Measurements from ENCODE around the gene CYP2C9. TPM values are rescaled to one million over a fixed set of nuclear protein-coding genes. Genes with fewer than 3 reads are reported as not detected.

CYP2C9 gene
- total RNA-seq, 4 donors from 2014 or later: 3.7 to 5.1 (median 4.8) TPM; not detected in 1

GRCh38 chr10:95039281-95039680 is 100.8 kb downstream of the CYP2C9 start:
- WGBS, 2 donors: 75 to 81% methylated on average over 2 of the region's 2 CpGs
- H3K27ac ChIP-seq: no peak overlapping the region
- H3K4me1 ChIP-seq: no peaks in the 10 kb centered on the region
- no peaks in the 10 kb centered on the region for H3K9me3 ChIP-seq
- TF ChIP-seq CTCF (IDR thresholded peaks at IDR 0.05): no peak
- no peak for TF ChIP-seq POLR2A (IDR thresholded peaks at IDR 0.05)
- no peak overlapping the region for H3K4me3 ChIP-seq
- DNase-seq: no peak
- intact Hi-C loops (cut with DNase I): no loop called here
- H3K36me3 ChIP-seq: no peaks in the 10 kb centered on the region
- no peaks in the 10 kb centered on the region for H3K27me3 ChIP-seq

Small RNA genes within 50 kb of the gene (small RNA-seq; reads per million reads assigned to genes)
- 0 reads per million in 4 donors for gene CYP2C60P

Other genes with a start within 250 kb of the CYP2C9 start
- 1 to 10 TPM; 1.1 to 5.0 (median 2.7) TPM for gene CYP2C19, start 176.0 kb upstream of the CYP2C9 start, total RNA-seq
- under 1 TPM in 2 of 4 donors, not detected in 2; 0.19 to 0.61 TPM for gene CYP2C8, start 130.8 kb downstream of the CYP2C9 start, total RNA-seq

All from esophagus squamous epithelium (tissue), 5 donors.